Activated T-cell treated with anti-CD3 and anti-CD28 coated beads for 1 hour (primary cell): ENCODE measurements around the gene ADAMTS5.

ENCODE experiments used
- DNase-seq: peaks from one replicate; pipeline ENCODE4 v3.0.0-alpha.2; 2020; ENCODE audit warnings: low read depth

ADAMTS5 gene

DNA sequence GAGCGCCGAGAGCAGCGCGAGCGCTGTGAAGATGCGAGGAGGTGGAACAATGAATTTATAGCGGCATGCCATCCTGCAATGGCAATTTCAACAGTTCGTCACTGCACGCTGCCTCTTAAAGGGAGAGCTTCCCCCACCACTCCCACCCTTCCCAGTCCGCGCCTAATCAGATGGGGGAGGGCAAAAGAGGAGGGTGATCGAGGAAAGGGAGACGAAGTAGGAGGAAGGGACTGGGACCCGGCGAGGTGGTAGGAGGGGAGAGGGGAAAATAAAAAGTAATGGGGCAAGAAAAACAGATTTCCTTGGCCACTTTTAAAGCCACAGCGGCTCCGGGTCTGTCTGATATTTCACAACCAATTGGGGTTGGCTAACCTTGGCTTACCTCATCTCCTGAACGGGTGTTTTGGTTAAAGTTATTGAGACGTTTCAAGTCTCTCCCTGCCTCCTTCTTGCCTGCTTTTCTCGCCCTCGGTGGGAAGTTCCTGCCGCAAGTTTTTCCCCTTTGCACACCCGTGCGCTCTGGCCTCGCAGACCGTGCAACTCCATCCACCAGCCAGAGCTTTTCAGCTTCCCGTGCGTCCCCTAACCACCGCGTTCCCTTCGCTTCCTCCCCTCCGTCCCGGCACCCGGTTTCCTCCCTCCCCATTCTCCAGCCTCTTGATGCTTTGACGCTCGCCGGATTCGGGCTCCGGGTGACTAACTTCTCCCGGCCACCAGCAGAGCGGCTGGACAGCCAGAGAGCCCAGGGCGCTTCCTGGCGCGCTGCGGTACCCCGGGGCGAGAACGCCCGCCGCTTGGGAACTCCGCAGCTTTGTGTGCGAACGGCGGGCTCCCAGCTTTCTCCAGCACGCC lies at the start of gene ADAMTS5:
Gene ADAMTS5 (minus strand): TSS at position 27 of the 852 bp plus-strand sequence. CDS start 697 bp downstream, outside the sequence.
- no peak for DNase-seq

- no peak for DNase-seq
These were observed 34.6 kb upstream of the ADAMTS5 start for GRCh38 chr21:27001526-27001925.

DNA sequence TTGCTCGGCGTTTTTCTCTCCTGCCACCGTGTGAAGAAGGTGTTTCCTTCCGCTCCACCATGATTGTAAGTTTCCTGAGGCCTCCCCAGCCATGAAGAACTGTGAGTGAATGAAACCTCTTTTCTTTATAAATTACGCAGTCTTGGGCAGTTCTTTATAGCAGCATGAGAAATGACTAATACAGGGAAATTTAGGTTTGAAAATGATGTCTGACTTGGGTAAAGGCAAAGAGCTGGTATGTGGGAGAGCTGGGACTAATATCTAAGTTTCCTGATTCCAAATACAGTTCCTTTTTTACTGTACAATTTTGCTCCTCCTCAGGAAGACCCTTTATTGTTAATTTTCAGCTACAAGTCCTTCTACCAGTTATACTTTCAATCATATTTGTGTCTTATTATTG lies 16.7 kb upstream of the ADAMTS5 start:
- DNase-seq: no peak

- no peak for DNase-seq
These were observed 15.9 kb upstream of the ADAMTS5 start for GRCh38 chr21:26982767-26983166.

DNA sequence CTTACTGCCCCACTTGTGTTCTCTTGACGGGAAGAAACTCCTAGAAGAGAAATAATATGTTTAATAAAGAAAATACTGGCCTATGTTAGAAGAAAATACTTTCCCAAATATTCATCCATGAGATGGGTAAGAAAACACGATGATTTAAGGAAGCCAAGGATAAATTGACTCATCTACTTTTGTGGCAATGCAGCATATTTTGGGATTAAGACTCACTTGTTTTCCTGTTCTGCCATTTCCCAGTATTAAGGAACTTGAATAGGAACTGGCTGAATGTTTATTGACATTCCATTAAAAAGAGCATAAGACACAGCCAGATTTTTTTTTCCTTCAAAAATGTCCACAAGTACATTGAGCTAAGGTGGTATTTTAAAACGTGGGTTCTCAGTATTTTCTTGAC lies 10.9 kb upstream of the ADAMTS5 start:
- no peak for DNase-seq

DNA sequence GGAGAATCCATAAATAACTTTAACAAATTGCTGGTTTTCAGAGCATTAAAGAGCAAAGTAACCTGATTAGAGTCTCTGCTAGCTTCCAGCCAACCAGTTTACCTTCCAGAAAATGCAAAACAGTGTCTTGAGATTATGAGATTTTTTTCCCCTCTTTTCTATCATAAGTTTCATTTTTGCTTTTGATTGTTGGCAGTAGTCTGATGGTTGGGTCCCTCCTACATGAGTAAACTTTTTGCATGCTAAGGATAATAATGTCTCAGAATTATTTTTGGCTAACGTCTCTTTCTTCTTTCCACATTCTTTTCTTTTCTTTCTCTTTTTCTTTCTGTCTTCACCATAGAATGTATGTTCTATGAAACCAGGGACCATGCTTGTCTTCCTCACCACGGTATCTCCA lies 6.3 kb upstream of the ADAMTS5 start:
- no peak for DNase-seq

GRCh38 chr21:26972192-26972591 lies 5.3 kb upstream of the ADAMTS5 start:
- no peak for DNase-seq

GRCh38 chr21:26969971-26970725 lies 3.3 kb upstream of the ADAMTS5 start:
- DNase-seq: no peak

- DNase-seq: no peak
These were observed 233 bp downstream of the ADAMTS5 start for GRCh38 chr21:26966649-26967061.

GRCh38 chr21:26965907-26966581 lies 844 bp downstream of the ADAMTS5 start:
- no peak for DNase-seq

GRCh38 chr21:26965040-26965906 lies 1.6 kb downstream of the ADAMTS5 start:
- DNase-seq: no peak

- no peak for DNase-seq
These were observed 2.6 kb downstream of the ADAMTS5 start for GRCh38 chr21:26964170-26964778.

DNA sequence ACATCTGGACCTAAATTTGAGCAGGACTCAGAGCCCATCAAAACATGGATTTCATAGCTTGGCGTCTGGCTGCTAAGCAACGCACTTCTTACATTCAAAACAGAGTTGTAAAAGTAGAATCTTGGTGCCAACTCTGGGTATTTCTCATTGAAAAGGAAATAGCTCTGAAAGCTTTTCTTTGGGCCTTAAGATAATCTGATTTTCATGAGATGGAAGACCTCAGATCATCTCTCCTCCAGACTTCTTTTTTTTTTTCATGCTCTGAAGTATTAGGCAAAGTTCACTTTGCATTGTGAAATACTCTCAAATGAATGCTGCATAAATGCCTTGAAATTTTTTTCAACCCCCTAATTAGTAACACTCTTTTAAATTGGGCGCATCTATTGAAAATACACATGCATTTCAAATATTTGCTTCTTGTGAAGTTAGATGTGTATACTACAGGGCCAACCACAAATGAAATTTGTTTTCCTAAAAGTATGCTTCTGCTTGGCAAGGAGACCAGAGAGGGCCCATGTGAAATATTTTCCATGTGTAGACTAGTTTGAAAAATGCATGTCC lies 4.2 kb downstream of the ADAMTS5 start:
- no peak for DNase-seq

GRCh38 chr21:26961698-26962097 lies 5.2 kb downstream of the ADAMTS5 start:
- no peak for DNase-seq

GRCh38 chr21:26958788-26959187 lies 8.1 kb downstream of the ADAMTS5 start:
- no peak for DNase-seq

GRCh38 chr21:26956813-26957212 lies 10.1 kb downstream of the ADAMTS5 start:
- DNase-seq: no peak

DNA sequence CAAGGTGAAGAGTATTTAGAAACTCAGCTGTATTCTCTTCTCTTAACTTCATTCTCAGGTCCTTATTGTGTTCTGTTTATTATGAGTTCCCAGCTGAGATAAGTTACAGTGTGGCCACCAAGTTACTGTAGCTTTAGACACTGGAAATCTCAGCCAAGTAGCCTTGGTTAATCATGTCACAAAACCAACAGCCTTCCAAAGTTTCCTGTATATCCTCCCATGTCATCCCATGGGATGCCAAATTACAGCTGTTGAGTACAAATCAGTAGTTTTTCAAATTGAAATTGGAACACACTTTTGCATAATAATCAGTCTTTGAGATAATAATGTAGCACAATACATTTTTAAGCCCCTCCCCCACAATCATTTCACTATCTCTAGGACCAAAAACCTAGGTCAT lies 10.7 kb downstream of the ADAMTS5 start:
- DNase-seq: no peak

DNA sequence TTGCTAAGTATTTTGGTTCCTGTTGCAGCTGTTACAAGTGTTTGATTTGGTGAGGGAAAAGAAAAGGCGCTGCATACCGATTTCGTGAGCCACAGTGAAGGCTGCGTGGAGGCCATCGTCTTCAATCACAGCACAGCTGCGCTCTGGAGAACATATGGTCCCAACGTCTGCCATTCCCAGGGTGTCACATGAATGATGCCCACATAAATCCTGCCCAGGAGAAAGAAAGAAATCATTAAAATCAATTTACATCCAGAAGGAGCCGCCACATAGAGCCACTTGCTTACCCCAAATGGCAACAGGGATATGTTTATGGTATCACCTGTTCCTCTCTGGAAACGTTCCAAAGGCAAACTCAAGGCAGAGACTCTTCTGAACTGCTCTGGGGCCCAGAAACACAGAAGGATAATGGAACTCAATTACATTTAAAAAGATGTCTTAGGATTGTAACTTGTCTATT lies 12.2 kb downstream of the ADAMTS5 start:
- no peak for DNase-seq

DNA sequence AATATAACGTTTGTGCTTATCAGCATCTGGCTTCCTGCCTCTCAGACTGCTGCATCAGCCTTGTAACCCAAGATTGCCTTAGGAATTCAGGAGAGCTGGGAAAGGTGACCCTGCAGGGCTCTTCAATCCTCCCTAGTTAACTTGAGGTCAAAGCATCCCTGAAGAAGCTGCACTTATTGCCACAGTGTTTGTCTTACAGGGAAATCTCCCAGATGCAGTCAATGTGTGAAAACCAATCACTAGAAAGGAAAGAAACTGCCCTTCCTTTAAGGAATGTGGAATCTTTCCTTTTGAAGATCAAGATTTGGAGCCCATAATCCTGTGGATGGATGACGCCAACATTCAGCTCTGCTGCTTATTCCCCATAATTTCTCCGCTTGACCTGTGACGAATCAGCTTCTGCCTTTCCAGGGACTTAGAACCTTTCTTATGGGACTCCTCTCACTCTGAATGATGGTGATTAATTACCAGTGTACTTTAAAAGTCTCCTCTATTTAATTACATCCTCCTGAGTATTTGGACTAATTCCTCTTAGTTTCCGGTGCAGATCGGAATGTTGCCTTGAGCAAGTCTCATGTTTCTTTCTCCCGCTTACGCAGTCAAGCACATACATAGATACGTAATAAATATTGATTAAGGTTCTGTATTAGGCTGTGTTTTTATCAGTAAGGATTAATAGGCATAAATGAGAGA lies 14.4 kb downstream of the ADAMTS5 start:
- no peak for DNase-seq

- DNase-seq: no peak
These were observed 17.1 kb downstream of the ADAMTS5 start for GRCh38 chr21:26949830-26950229.
